Panc1 (cell line): ENCODE measurements around the gene CADM1. TPM values are rescaled to one million over a fixed set of nuclear protein-coding genes. Genes with fewer than 3 reads are reported as not detected.

Source experiments
- ATAC-seq: fragments of 200-7000 bp; cut with Tn5 transposase; 2 replicates; pipeline ENCODE4 v1.9.1; 2020; ENCODE audit warnings: mild to moderate bottlenecking, moderate library complexity
- BruUV-seq: library from RNA; stranded (reverse); fragments of 400-500 nt; replicated peaks from 2 replicates; lab custom pipeline; 2021; lab: Mats Ljungman, UMichigan
- CTCF ChIA-PET: fragments of 300-600 bp; sonication (Branson Sonifier 250); formaldehyde crosslinking; loops from one replicate; lab custom pipeline; 2022; ENCODE audit warnings: antibody characterized with exemption; lab: Charles Lee
- POLR2A ChIA-PET: fragments of 300-600 bp; sonication (Branson Sonifier 250); formaldehyde crosslinking; loops from one replicate; lab custom pipeline; 2022; ENCODE audit warnings: antibody characterized with exemption; lab: Charles Lee
- DNase-seq: peaks from one replicate; pipeline ENCODE4 v3.0.0-alpha.2; 2010; ENCODE audit warnings: low read depth, low spot score
- H3K27ac ChIP-seq: 2 replicates; pipeline ENCODE4 v1.5.1; 2011; ENCODE audit warnings: mild to moderate bottlenecking, low read length, inconsistent platforms
- H3K27me3 ChIP-seq: fragments of 200-500 bp; sonication (Bioruptor generic); 2 replicates; pipeline ENCODE4 v1.6.0; 2014; ENCODE audit warnings: low read length, inconsistent platforms; ENCODE audit not compliant: control insufficient read depth, insufficient read depth
- H3K36me3 ChIP-seq: fragments of 200-500 bp; sonication (Bioruptor generic); 2 replicates; pipeline ENCODE4 v1.5.1; 2014; ENCODE audit warnings: inconsistent platforms, mild to moderate bottlenecking, low read length, moderate library complexity; ENCODE audit not compliant: control insufficient read depth, insufficient read depth
- H3K4me1 ChIP-seq: 2 replicates; pipeline ENCODE4 v1.5.1; 2011; ENCODE audit warnings: inconsistent platforms, mild to moderate bottlenecking, low read length, moderate library complexity; ENCODE audit not compliant: control insufficient read depth, insufficient read depth
- H3K4me3 ChIP-seq, 2 experiments: 2 replicates each; pipeline ENCODE4 v1.5.1; 2011 to 2012; ENCODE audit warnings: low read depth in 2 of 2, low read length in 2 of 2, mild to moderate bottlenecking in 2 of 2, inconsistent platforms in 1 of 2, moderate library complexity in 1 of 2
- H3K9me3 ChIP-seq: fragments of 200-500 bp; sonication (Bioruptor generic); 2 replicates; pipeline ENCODE4 v1.5.1; 2014; ENCODE audit warnings: low read depth, mild to moderate bottlenecking, inconsistent platforms, low read length, moderate library complexity; ENCODE audit not compliant: control insufficient read depth, insufficient read depth
- POLR2AphosphoS5 ChIP-seq: IDR thresholded peaks from 2 replicates; pipeline ENCODE4 v1.6.1; 2012; ENCODE audit warnings: mild to moderate bottlenecking, low read depth, low read length, moderate library complexity
- REST ChIP-seq, 2 experiments: IDR thresholded peaks; 2 replicates each; pipeline ENCODE4 v1.6.1; 2011 to 2012; ENCODE audit warnings: low read depth in 2 of 2, control low read depth in 1 of 2, low read length in 1 of 2, mild to moderate bottlenecking in 1 of 2, moderate library complexity in 1 of 2; ENCODE audit not compliant: insufficient read depth in 1 of 2
- SIN3A ChIP-seq: IDR thresholded peaks from 2 replicates; pipeline ENCODE4 v1.6.1; 2012; ENCODE audit warnings: low read depth, mild to moderate bottlenecking, low read length, moderate library complexity, borderline replicate concordance; ENCODE audit not compliant: insufficient read depth
- TCF7L2 ChIP-seq: IDR thresholded peaks from 2 replicates; pipeline ENCODE4 v1.6.1; 2011; ENCODE audit warnings: mild to moderate bottlenecking, low read depth, low read length, inconsistent platforms
- in situ Hi-C: cut with HindIII; loops from 2 replicates; pipeline ENCODE4 v1.10.0; 2016; ENCODE audit warnings: low sequenced_read_pairs, low pct_unique_long_range_greater_than_20kb
- intact Hi-C: fragments of 100-400 bp; cut with micrococcal nuclease; formaldehyde crosslinking; loops from one replicate; pipeline ENCODE4 v1.10.0; 2022; ENCODE audit not compliant: unreplicated experiment
- total RNA-seq: library from RNA; stranded (reverse); gene quantifications from one replicate; pipeline ENCODE4 v1.2.1, GENCODE V29; 2021; ENCODE audit not compliant: unreplicated experiment
- TF ChIP-seq, protein P1 (sequence below): fragments of 450-650 bp; IDR thresholded peaks from 2 replicates; pipeline ENCODE4 v1.5.1; 2017; ENCODE audit warnings: mild to moderate bottlenecking

CADM1 gene
- total RNA-seq, 1 experiment from 2014 or later, result 3.9 TPM

DNA sequence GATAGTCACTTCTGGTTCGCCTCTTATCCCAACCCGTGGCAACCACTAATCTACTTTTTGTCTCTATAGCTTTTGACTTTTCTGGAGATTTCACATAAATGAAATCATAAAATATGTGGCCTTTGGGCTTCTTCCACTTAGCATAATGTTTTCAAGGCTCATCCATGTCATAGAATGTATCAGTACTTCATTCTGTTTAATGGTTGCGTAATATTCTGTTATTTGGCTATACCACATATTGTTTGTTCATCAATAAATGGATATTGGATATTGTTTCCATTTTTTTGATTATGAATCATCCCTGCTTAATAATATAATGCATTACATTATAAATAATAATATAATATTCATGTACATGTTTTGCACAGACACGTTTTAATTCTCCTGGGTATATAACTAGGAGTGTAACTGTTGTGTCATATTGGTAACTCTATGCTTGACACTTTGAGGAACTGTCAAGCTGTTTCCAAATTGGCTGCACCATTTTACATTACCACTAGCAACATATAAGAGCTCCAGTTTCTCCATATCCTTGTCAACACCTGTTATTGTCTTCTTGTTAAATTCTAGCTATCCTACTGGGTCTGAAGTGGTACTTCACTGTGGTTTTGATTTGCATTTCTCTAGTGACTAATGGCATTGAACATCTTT, 181.5 kb downstream of the CADM1 start:
- H3K4me1 ChIP-seq, result no peaks in the 10 kb centered on the region
- TF ChIP-seq REST (IDR thresholded peaks at IDR 0.05; ENCODE audit: insufficient read depth in 1 of 2, low read depth in 2 of 2, low read length in 1 of 2) (no peak), POLR2AphosphoS5 (no peak), TCF7L2 (no peak), SIN3A (no peak)
- TF ChIP-seq, protein P1, sequence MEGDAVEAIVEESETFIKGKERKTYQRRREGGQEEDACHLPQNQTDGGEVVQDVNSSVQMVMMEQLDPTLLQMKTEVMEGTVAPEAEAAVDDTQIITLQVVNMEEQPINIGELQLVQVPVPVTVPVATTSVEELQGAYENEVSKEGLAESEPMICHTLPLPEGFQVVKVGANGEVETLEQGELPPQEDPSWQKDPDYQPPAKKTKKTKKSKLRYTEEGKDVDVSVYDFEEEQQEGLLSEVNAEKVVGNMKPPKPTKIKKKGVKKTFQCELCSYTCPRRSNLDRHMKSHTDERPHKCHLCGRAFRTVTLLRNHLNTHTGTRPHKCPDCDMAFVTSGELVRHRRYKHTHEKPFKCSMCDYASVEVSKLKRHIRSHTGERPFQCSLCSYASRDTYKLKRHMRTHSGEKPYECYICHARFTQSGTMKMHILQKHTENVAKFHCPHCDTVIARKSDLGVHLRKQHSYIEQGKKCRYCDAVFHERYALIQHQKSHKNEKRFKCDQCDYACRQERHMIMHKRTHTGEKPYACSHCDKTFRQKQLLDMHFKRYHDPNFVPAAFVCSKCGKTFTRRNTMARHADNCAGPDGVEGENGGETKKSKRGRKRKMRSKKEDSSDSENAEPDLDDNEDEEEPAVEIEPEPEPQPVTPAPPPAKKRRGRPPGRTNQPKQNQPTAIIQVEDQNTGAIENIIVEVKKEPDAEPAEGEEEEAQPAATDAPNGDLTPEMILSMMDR, result no peak
- no peak overlapping the region for H3K27ac ChIP-seq
- intact Hi-C loops (no loop called here), in situ Hi-C loops (no loop called here)
- H3K36me3 ChIP-seq, result no peaks in the 10 kb centered on the region
- H3K4me3 ChIP-seq, result no peak overlapping the region
- no TSS peak for BruUV-seq
- H3K9me3 ChIP-seq, result no peaks in the 10 kb centered on the region
- CTCF ChIA-PET, result no interaction called here
- no peaks in the 10 kb centered on the region for H3K27me3 ChIP-seq
- DNase-seq (no peak), ATAC-seq (no peak)
- POLR2A ChIA-PET, result no interaction called here

- POLR2A ChIA-PET, result interaction anchor here (0.6 kb wide), 1 partner anchor 279 kb away, joined by 5 read pairs; no protein-coding TSS in a partner anchor
- no peak overlapping the region for H3K4me3 ChIP-seq
- CTCF ChIA-PET, result interaction anchor here (0.6 kb wide), 1 partner anchor 1964 kb away, joined by 3 read pairs; no protein-coding TSS in a partner anchor
- in situ Hi-C loops (no loop called here), intact Hi-C loops (no loop called here)
- no peak for ATAC-seq
- BruUV-seq, result no TSS peak
- no peaks in the 10 kb centered on the region for H3K27me3 ChIP-seq
- no peaks in the 10 kb centered on the region for H3K9me3 ChIP-seq
- H3K36me3 ChIP-seq, result no peaks in the 10 kb centered on the region
- TF ChIP-seq REST (IDR thresholded peaks at IDR 0.05; ENCODE audit: insufficient read depth in 1 of 2, low read depth in 2 of 2, low read length in 1 of 2) (no peak), SIN3A (no peak)
- H3K4me1 ChIP-seq, result no peaks in the 10 kb centered on the region
- DNase-seq, result no peak
- no peak overlapping the region for H3K27ac ChIP-seq
Measured at GRCh38 chr11:115321605-115322289, 182.5 kb downstream of the CADM1 start.
